Spleen (tissue), 11 donors: ENCODE data around the gene HMGXB3. TPM values are rescaled to one million over a fixed set of nuclear protein-coding genes. Genes with fewer than 3 reads are reported as not detected.

ENCODE experiments used
- DNase-seq: peaks from one replicate; pipeline ENCODE4 v3.0.0-alpha.2; 2020
- H3K27ac ChIP-seq, 8 donors: fragments of 200-600 bp; sonication (generic) in 7 of 8; 1 replicate in 4 of 8; 2 replicates in 4 of 8; pipeline versions ENCODE4 v1.5.0 to v1.8.0; 2016 to 2021; ENCODE audit warnings: inconsistent platforms in 4 of 8, mild to moderate bottlenecking in 4 of 8, moderate library complexity in 1 of 8
- H3K27me3 ChIP-seq, 7 donors: fragments of 200-600 bp; sonication (generic) in 6 of 7; replicated peaks in 1 of 7; 1 replicate in 4 of 7; 2 replicates in 3 of 7; pipeline versions ENCODE4 v1.5.0 to v1.8.0; 2016 to 2021; ENCODE audit warnings: inconsistent platforms in 3 of 7, mild to moderate bottlenecking in 1 of 7
- H3K36me3 ChIP-seq, 6 donors: fragments of 200-600 bp; sonication (generic) in 5 of 6; 1 replicate in 4 of 6; 2 replicates in 2 of 6; pipeline versions ENCODE4 v1.5.0 to v1.8.0; 2016 to 2021; ENCODE audit warnings: inconsistent platforms in 2 of 6
- H3K4me1 ChIP-seq, 6 donors: fragments of 200-600 bp; sonication (generic) in 5 of 6; 1 replicate in 3 of 6; 2 replicates in 3 of 6; pipeline versions ENCODE4 v1.5.0 to v1.8.0; 2016 to 2021; ENCODE audit warnings: inconsistent platforms in 3 of 6
- H3K4me3 ChIP-seq, 8 donors: fragments of 200-600 bp; sonication (generic) in 7 of 8; 1 replicate in 4 of 8; 2 replicates in 4 of 8; pipeline versions ENCODE4 v1.5.0 to v1.8.0; 2016 to 2021; ENCODE audit warnings: inconsistent platforms in 4 of 8, mild to moderate bottlenecking in 4 of 8, moderate library complexity in 2 of 8
- H3K9me3 ChIP-seq, 8 donors: fragments of 200-600 bp; sonication (generic) in 7 of 8; 1 replicate in 4 of 8; 2 replicates in 4 of 8; pipeline versions ENCODE4 v1.5.0 to v1.8.0; 2016 to 2021; ENCODE audit warnings: inconsistent platforms in 4 of 8
- CTCF ChIP-seq, 11 experiments: fragments of 200-600 bp in 7 of 11; fragments of 450-650 bp in 4 of 11; sonication (generic) in 4 of 11; IDR thresholded peaks in 8 of 11; conservative IDR thresholded peaks in 3 of 11; 1 replicate in 7 of 11; 2 replicates in 4 of 11; pipeline versions ENCODE4 v1.4.0 to v1.8.0; 2016 to 2021; ENCODE audit warnings: antibody characterized with exemption in 11 of 11, inconsistent platforms in 4 of 11, mild to moderate bottlenecking in 1 of 11
- POLR2A ChIP-seq, 3 donors: fragments of 450-650 bp; IDR thresholded peaks; one replicate each; pipeline ENCODE4 v1.5.1; 2017; ENCODE audit warnings: antibody characterized with exemption in 3 of 3, mild to moderate bottlenecking in 1 of 3
- POLR2AphosphoS5 ChIP-seq, 3 donors: sonication (generic); formaldehyde crosslinking; IDR thresholded peaks; one replicate each; pipeline ENCODE4 v1.5.1; 2017; ENCODE audit warnings: antibody characterized with exemption in 3 of 3
- WGBS, 5 donors: extraction: QIAGEN DNeasy Blood & Tissue Kit in 3 of 5; methylation state at CpG; one replicate each; pipeline versions ENCODE4 v1.1.5 to v1.1.7; 2013 to 2018; 5-methylcytosine and 5-hydroxymethylcytosine counted together
- intact Hi-C: fragments of 100-400 bp; cut with DNase I; formaldehyde crosslinking; loops from one replicate; pipeline ENCODE4 v1.15.0; 2023; ENCODE audit warnings: low total_unique reads
- polyA plus RNA-seq, 3 donors: library from polyadenylated mRNA; stranded (reverse); fragments of 200-250 nt; gene quantifications; one replicate each; pipeline ENCODE4 v1.2.1, GENCODE V29; 2013
- total RNA-seq, 7 donors: library from RNA; depleted of rRNA in 3 of 7; stranded (reverse); fragments of >200 nt in 3 of 7; fragmentation: NEBNext Ultra II Directional in 4 of 7; extraction: Animal tissue kit (Norgen Biotek cat#: 25700) in 4 of 7; gene quantifications; one replicate each; pipeline versions ENCODE4 v1.1.0 to v1.2.1, GENCODE V29; 2016 to 2021
- donor health status: healthy with polysubstance abuse.
- donor health status: DM: no; HTN: no; CAD: no; lungs with moderate emphysema.
- donor health status: DM: no; HTN: no; CAD: no.
- donor health status: Bipolar disorder and iron deficiency.
- donor health status: healthy.
- donor health status: DM: no; HTN: no; CAD: no.
- donor health status: DM: yes; HTN: yes; CAD: no.

Gene HMGXB3
- total and polyA plus RNA-seq, 10 donors: 14.3 to 51.7 (median 34.6) TPM

GRCh38 chr5:150085191-150085912 is 84.8 kb downstream of the HMGXB3 start:
- Histone ChIP-seq H3K27ac (peak overlapping the region in 5 of 8 donors; percentile 16 to 75 (median 66)), H3K27me3 (peaks cover 0 to 4% (median 0%) of the 10 kb centered on the region in 7 donors), H3K4me3 (peak overlapping the region; percentile 9 to 68 (median 32)), H3K36me3 (peaks cover 0 to 9% (median 0%) of the 10 kb centered on the region in 6 donors), H3K4me1 (peaks cover 13 to 31% (median 20%) of the 10 kb centered on the region in 6 donors), H3K9me3 (no peaks in the 10 kb centered on the region)
- TF ChIP-seq CTCF (IDR thresholded peaks at IDR 0.05 in 8 of 11, conservative IDR thresholded peaks at IDR 0.05 in 3 of 11) (no peak), POLR2A (IDR thresholded peaks at IDR 0.05) (no peak), POLR2AphosphoS5 (IDR thresholded peaks at IDR 0.05) (no peak)
- DNase-seq: no peak
- 68 to 93% (median 83%) methylated on average over 7 of the region's 7 CpGs for WGBS, 5 donors
- intact Hi-C loops: no loop called here

DNA sequence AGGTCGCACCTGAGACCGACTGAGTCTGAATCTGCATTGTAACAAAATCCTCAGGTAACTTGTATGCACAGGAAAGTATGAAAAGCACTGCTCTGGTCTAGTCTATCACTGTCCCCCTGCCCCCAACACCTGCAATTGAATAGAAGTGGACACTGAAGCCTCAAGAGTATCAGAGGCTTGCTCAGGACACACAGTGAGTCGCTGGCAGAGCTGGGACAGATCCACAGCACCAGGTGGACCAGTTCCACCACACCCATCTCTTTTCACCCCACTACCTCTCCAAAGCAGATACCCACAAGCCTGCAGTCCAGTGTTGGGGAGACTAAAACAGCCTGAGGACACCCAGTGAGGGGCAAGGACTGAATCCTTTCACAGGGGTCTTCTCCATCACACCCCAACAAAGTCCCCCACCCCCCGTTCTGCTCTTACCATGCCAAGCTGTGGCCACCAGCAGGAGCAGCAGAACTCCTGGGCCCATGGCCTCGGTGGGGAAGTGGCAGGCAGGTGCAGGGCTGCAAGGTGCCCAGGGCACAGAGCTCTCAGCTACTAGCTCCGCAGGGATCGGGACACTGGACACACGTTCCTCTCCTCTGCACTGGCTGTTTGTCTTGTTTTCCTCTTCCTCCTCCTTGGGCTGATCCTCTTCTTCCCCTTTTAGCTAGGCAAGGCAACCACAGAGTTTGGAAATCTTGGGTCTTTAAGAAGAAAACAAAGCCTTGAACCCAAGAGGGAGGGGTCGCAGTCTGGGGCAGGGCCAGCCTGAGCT is 85.6 kb downstream of the HMGXB3 start, which contains the start of gene CSF1R:
Gene CSF1R (minus strand): TSS at position 605 of the 766 bp plus-strand sequence. CDS start 127 bp downstream, at position 478.
- WGBS, 5 donors: 55 to 81% (median 65%) methylated on average over 8 to 9 of the region's 9 CpGs
- intact Hi-C loops: no loop called here
- Histone ChIP-seq H3K27ac (peak within 1 kb of the TSS in 5 of 8 donors; percentile 16 to 75 (median 66)), H3K4me1 (peaks cover 12 to 23% (median 17%) of the 10 kb centered on the region in 6 donors), H3K27me3 (peaks cover 0 to 4% (median 0%) of the 10 kb centered on the region in 7 donors), H3K9me3 (no peaks in the 10 kb centered on the region), H3K36me3 (peaks cover 0 to under 1% (median 0%) of the 10 kb centered on the region in 6 donors), H3K4me3 (peak within 1 kb of the TSS in 7 of 8 donors; percentile 9 to 68 (median 35))
- no peak for DNase-seq
- peak; percentile 54 to 57 (median 56) for TF ChIP-seq POLR2AphosphoS5 (IDR thresholded peaks at IDR 0.05)
- TF ChIP-seq POLR2A (IDR thresholded peaks at IDR 0.05): no peak

DNA sequence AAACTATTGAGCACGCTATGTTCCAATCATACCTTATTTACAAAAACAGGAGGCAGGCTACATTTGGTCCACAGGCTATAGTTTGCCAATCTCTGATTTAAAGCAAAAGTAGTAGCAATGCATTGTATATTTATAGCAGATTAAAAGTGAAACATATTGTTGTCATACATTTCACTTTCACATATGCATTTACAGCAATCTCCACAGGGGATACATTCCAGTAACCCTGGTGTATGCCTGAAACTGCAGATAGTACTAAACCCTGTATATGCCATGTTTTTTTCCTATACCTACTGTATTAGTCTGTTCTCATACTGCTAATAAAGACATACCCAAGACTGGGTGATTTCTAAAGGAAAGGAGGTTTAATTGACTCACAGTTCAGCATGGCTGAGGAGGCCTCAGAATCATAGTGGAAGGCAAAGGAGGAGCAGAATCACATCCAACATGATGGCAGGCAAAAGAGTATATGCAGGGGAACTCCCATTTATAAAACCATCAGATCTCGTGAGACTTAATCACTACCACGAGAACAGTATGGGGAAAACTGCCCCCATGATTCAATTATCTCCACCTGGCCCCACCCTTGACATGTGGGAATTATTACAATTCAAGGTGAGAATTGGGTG is 91.7 kb downstream of the HMGXB3 start:
- intact Hi-C loops: no loop called here
- no peaks in the 10 kb centered on the region for H3K27me3 ChIP-seq
- TF ChIP-seq POLR2AphosphoS5 (IDR thresholded peaks at IDR 0.05) (no peak), CTCF (IDR thresholded peaks at IDR 0.05 in 8 of 11, conservative IDR thresholded peaks at IDR 0.05 in 3 of 11) (no peak), POLR2A (IDR thresholded peaks at IDR 0.05) (no peak)
- WGBS, 5 donors: 75 to 85% (median 81%) methylated on average over 3 of the region's 3 CpGs
- peaks cover 0 to 4% (median 0%) of the 10 kb centered on the region in 6 donors for H3K4me1 ChIP-seq
- H3K9me3 ChIP-seq: no peaks in the 10 kb centered on the region
- H3K4me3 ChIP-seq: no peak overlapping the region
- no peak for DNase-seq
- H3K27ac ChIP-seq: no peak overlapping the region
- H3K36me3 ChIP-seq: no peaks in the 10 kb centered on the region

DNA sequence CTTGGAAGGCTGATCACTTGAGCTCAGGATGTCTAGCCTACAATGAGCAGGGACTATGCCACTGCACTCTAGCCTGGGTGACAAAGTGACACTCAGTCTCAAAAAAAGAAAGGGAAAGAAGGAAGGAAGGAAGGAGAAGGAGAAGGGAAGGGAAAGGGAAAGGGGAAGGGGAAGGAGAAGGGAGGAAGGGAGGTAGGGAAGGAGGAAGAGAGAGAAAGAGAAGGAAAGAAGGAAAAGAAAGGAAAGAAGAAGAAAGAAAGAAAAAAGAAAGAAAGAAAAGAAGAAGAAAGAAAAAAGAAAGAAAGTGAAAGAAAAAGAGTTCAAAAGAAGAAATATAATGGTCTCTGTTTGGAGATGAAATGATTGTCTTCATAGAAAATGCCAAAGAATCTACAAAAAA is 96.6 kb downstream of the HMGXB3 start:
- Histone ChIP-seq H3K9me3 (no peaks in the 10 kb centered on the region), H3K27me3 (no peaks in the 10 kb centered on the region)
- intact Hi-C loops: no loop called here

More for the DNA sequence above, 96.6 kb downstream of the HMGXB3 start:
- Histone ChIP-seq H3K4me3 (no peak overlapping the region), H3K4me1 (no peaks in the 10 kb centered on the region), H3K36me3 (no peaks in the 10 kb centered on the region), H3K27ac (no peak overlapping the region)
- no peak for DNase-seq
- no peak for TF ChIP-seq POLR2A (IDR thresholded peaks at IDR 0.05)
- TF ChIP-seq POLR2AphosphoS5 (IDR thresholded peaks at IDR 0.05): no peak
- TF ChIP-seq CTCF (IDR thresholded peaks at IDR 0.05 in 8 of 11, conservative IDR thresholded peaks at IDR 0.05 in 3 of 11): no peak
